RWPE2 (cell line): ENCODE results near the gene FGG.

Experiments used
- ATAC-seq: fragments of 200-7000 bp; cut with Tn5 transposase; 3 replicates; pipeline ENCODE4 v1.9.1; 2021; ENCODE audit warnings: low read depth
- DNase-seq: peaks from one replicate; pipeline ENCODE4 v3.0.0-alpha.2; 2020; ENCODE audit warnings: low spot score
- H3K27ac ChIP-seq: fragments of 450-650 bp; 2 replicates; pipeline ENCODE4 v1.5.1; 2017; ENCODE audit warnings: mild to moderate bottlenecking; ENCODE audit not compliant: poor library complexity, severe bottlenecking
- H3K27me3 ChIP-seq: fragments of 250-450 bp; sonication (Bioruptor Pico); 2 replicates; pipeline ENCODE4 v1.5.1; 2021; ENCODE audit warnings: mild to moderate bottlenecking, moderate library complexity; ENCODE audit not compliant: insufficient read depth, poor library complexity, severe bottlenecking
- H3K36me3 ChIP-seq: fragments of 250-450 bp; sonication (Bioruptor Pico); 2 replicates; pipeline ENCODE4 v1.5.1; 2020; ENCODE audit warnings: low read depth, mild to moderate bottlenecking, moderate library complexity
- H3K4me1 ChIP-seq: fragments of 250-450 bp; sonication (Bioruptor Pico); 2 replicates; pipeline ENCODE4 v1.5.1; 2021; ENCODE audit warnings: mild to moderate bottlenecking, moderate library complexity; ENCODE audit not compliant: insufficient read depth, poor library complexity, severe bottlenecking
- H3K4me3 ChIP-seq: fragments of 250-450 bp; sonication (Bioruptor Pico); 2 replicates; pipeline ENCODE4 v1.5.1; 2021; ENCODE audit warnings: mild to moderate bottlenecking, moderate library complexity; ENCODE audit not compliant: severe bottlenecking
- H3K9me3 ChIP-seq: fragments of 250-450 bp; sonication (Bioruptor Pico); 2 replicates; pipeline ENCODE4 v1.5.1; 2021; ENCODE audit warnings: mild to moderate bottlenecking, moderate library complexity; ENCODE audit not compliant: severe bottlenecking
- CTCF ChIP-seq: fragments of 450-650 bp; IDR thresholded peaks from one replicate; pipeline ENCODE4 v1.5.1; 2017; ENCODE audit warnings: mild to moderate bottlenecking, moderate library complexity; ENCODE audit not compliant: poor library complexity, severe bottlenecking

FGG gene

GRCh38 chr4:154591890-154592289, 20.6 kb downstream of the FGG start:
- Histone ChIP-seq H3K4me1 (no peaks in the 10 kb centered on the region), H3K27ac (no peak overlapping the region), H3K9me3 (no peaks in the 10 kb centered on the region), H3K4me3 (no peak overlapping the region), H3K27me3 (no peaks in the 10 kb centered on the region), H3K36me3 (no peaks in the 10 kb centered on the region)
- DNase-seq (no peak), ATAC-seq (no peak)
- no peak for TF ChIP-seq CTCF

- ATAC-seq: no peak
- no peak for DNase-seq
- no peak for TF ChIP-seq CTCF
These were observed 22.0 kb downstream of the FGG start, which contains the start of gene FGA for GRCh38 chr4:154590329-154591006. Gene FGA (minus strand): TSS chr4:154590742. CDS start chr4:154590687, 55 bp downstream.

GRCh38 chr4:154589296-154590197, 22.9 kb downstream of the FGG start:
- no peaks in the 10 kb centered on the region for H3K36me3 ChIP-seq
- H3K4me3 ChIP-seq: no peak overlapping the region
- no peaks in the 10 kb centered on the region for H3K4me1 ChIP-seq
- H3K27me3 ChIP-seq: no peaks in the 10 kb centered on the region
- no peak for ATAC-seq
- no peak for TF ChIP-seq CTCF
- no peak overlapping the region for H3K27ac ChIP-seq
- no peak for DNase-seq
- no peaks in the 10 kb centered on the region for H3K9me3 ChIP-seq

More at GRCh38 chr4:154590329-154591006, 22.0 kb downstream of the FGG start, which contains the start of gene FGA:
- Histone ChIP-seq H3K27ac (no peak within 1 kb of the TSS), H3K4me1 (no peaks in the 10 kb centered on the region), H3K9me3 (no peaks in the 10 kb centered on the region), H3K4me3 (no peak within 1 kb of the TSS), H3K27me3 (no peaks in the 10 kb centered on the region), H3K36me3 (no peaks in the 10 kb centered on the region)

- DNase-seq: no peak
- H3K27me3 ChIP-seq: no peaks in the 10 kb centered on the region
- H3K36me3 ChIP-seq: no peaks in the 10 kb centered on the region
- H3K27ac ChIP-seq: no peak overlapping the region
- no peaks in the 10 kb centered on the region for H3K4me1 ChIP-seq
- TF ChIP-seq CTCF: no peak
- no peak overlapping the region for H3K4me3 ChIP-seq
- no peaks in the 10 kb centered on the region for H3K9me3 ChIP-seq
- ATAC-seq: no peak
These were observed 24.3 kb downstream of the FGG start for GRCh38 chr4:154588198-154588597.
